Activated T-cell treated with anti-CD3 and anti-CD28 coated beads for 48 hours (primary cell): Measurements from ENCODE around the gene PRRX2.

Experiments
- DNase-seq: peaks from one replicate; pipeline ENCODE4 v3.0.0-alpha.2; 2020; ENCODE audit warnings: low read depth

The PRRX2 gene

GRCh38 chr9:129637102-129637501, 28.3 kb upstream of the PRRX2 start:
- no peak for DNase-seq

- no peak for DNase-seq
These were observed 27.6 kb upstream of the PRRX2 start for GRCh38 chr9:129637673-129638439.

- no peak for DNase-seq
These were observed 26.3 kb upstream of the PRRX2 start for GRCh38 chr9:129639034-129639630.

- DNase-seq, result no peak
These were observed 25.7 kb upstream of the PRRX2 start for GRCh38 chr9:129639756-129640085.

- no peak for DNase-seq
These were observed 25.2 kb upstream of the PRRX2 start for GRCh38 chr9:129640086-129640870.

- DNase-seq, result no peak
These were observed 24.3 kb upstream of the PRRX2 start for GRCh38 chr9:129640871-129641749.

- DNase-seq, result peak; percentile 98
These were observed 23.5 kb upstream of the PRRX2 start, which contains the start of gene ASB6 for GRCh38 chr9:129641750-129642585. Gene ASB6, minus strand, starts transcription at chr9:129642151. Its CDS starts 152 bp downstream, at chr9:129641999.

- DNase-seq, result no peak
These were observed 21.7 kb upstream of the PRRX2 start for GRCh38 chr9:129643706-129644105.

- no peak for DNase-seq
These were observed 21.1 kb upstream of the PRRX2 start for GRCh38 chr9:129644365-129644764.

- no peak for DNase-seq
These were observed 20.5 kb upstream of the PRRX2 start for GRCh38 chr9:129644902-129645301.

- DNase-seq, result no peak
These were observed 19.2 kb upstream of the PRRX2 start for GRCh38 chr9:129646252-129646651.

- no peak for DNase-seq
These were observed 18.8 kb upstream of the PRRX2 start for GRCh38 chr9:129646654-129647053.

GRCh38 chr9:129647635-129648034, 17.8 kb upstream of the PRRX2 start:
- no peak for DNase-seq

- DNase-seq, result no peak
These were observed 17.2 kb upstream of the PRRX2 start for GRCh38 chr9:129648092-129648763.

- no peak for DNase-seq
These were observed 16.7 kb upstream of the PRRX2 start for GRCh38 chr9:129648764-129649115.

- DNase-seq, result no peak
These were observed 15.4 kb upstream of the PRRX2 start for GRCh38 chr9:129649726-129650679.

- no peak for DNase-seq
These were observed 14.7 kb upstream of the PRRX2 start for GRCh38 chr9:129650680-129651235.

- DNase-seq, result no peak
These were observed 11.5 kb upstream of the PRRX2 start for GRCh38 chr9:129653823-129654553.
